Measurements from ENCODE around the gene CSTPP1. TPM values are rescaled to one million over a fixed set of nuclear protein-coding genes. Genes with fewer than 3 reads are reported as not detected.

CSTPP1 gene
- total RNA-seq, 4 donors from 2014 or later, result 4.9 to 33.8 (median 19.5) TPM

DNA sequence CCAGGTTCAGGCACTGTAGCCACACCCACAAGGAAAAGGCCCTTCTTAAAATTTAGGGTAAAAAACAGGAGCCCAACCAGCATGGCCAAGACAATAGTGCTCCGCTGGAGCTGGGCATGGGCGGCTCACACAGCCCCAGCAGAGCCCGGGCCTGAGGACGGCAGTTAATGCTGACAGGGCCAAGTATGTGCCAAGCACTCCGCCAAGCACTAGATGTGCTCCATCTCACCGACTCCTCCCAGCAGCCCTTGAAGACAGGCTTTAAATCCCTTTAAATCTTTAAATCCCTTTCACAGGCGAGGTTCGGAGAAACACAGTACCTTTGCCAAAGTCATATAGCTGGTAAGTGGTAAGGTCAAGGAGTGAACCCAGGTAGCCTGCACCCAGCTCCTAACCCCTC lies 235.3 kb downstream of the CSTPP1 start:
- no peak for DNase-seq
- H3K9me3 ChIP-seq, result no peaks in the 10 kb centered on the region
- H3K27ac ChIP-seq, result no peak overlapping the region
- intact Hi-C loops (cut with DNase I; ENCODE audit: low total_unique reads), result loop anchor here (10.0 kb wide), 1 partner anchor 93 kb away; no protein-coding TSS in a partner anchor
- H3K27me3 ChIP-seq, result no peaks in the 10 kb centered on the region
- no peaks in the 10 kb centered on the region for H3K36me3 ChIP-seq
- no peak for TF ChIP-seq POLR2A (IDR thresholded peaks at IDR 0.05)
- TF ChIP-seq, protein P1, sequence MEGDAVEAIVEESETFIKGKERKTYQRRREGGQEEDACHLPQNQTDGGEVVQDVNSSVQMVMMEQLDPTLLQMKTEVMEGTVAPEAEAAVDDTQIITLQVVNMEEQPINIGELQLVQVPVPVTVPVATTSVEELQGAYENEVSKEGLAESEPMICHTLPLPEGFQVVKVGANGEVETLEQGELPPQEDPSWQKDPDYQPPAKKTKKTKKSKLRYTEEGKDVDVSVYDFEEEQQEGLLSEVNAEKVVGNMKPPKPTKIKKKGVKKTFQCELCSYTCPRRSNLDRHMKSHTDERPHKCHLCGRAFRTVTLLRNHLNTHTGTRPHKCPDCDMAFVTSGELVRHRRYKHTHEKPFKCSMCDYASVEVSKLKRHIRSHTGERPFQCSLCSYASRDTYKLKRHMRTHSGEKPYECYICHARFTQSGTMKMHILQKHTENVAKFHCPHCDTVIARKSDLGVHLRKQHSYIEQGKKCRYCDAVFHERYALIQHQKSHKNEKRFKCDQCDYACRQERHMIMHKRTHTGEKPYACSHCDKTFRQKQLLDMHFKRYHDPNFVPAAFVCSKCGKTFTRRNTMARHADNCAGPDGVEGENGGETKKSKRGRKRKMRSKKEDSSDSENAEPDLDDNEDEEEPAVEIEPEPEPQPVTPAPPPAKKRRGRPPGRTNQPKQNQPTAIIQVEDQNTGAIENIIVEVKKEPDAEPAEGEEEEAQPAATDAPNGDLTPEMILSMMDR (IDR thresholded peaks at IDR 0.05), result no peak
- H3K4me3 ChIP-seq, result no peak overlapping the region
- H3K4me1 ChIP-seq, result peaks cover 0 to 15% of the 10 kb centered on the region in 2 donors

DNA sequence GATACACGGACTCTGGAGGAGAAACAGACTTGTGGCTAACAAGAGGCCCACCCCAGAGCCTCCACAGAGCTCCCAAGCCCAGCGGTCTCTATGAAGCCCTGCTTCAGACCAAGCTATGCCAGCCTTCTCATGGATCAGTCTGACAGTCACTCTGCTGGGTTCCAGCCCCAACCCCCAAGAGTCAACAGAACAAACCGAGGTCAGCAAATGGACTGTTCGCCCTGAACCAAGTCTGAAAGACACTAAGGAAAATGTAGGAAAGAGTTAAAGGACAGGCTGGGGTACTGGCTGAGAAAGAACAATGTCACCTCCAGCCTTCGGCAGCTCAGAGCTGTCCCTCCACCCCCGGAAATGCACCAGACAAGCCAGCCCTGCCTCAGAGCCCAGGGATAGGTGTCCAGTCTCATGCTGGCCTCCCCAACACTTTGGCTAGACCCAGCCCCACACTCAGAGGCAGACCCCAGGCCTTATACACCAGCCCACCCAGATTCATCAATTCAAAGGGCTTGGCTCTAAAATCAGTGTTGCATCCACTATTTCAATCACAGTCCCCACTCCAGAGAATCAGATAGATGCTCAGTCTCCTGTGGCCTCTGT lies 236.3 kb downstream of the CSTPP1 start:
- Histone ChIP-seq H3K36me3 (no peaks in the 10 kb centered on the region), H3K27me3 (no peaks in the 10 kb centered on the region), H3K27ac (no peak overlapping the region), H3K9me3 (no peaks in the 10 kb centered on the region), H3K4me3 (no peak overlapping the region), H3K4me1 (peaks cover 2 to 20% of the 10 kb centered on the region in 2 donors)
- intact Hi-C loops (cut with DNase I; ENCODE audit: low total_unique reads), result loop anchor here (10.0 kb wide), 1 partner anchor 92 kb away; no protein-coding TSS in a partner anchor
- TF ChIP-seq, protein P1 (IDR thresholded peaks at IDR 0.05), result no peak
- no peak for TF ChIP-seq POLR2A (IDR thresholded peaks at IDR 0.05)
- no peak for DNase-seq

DNA sequence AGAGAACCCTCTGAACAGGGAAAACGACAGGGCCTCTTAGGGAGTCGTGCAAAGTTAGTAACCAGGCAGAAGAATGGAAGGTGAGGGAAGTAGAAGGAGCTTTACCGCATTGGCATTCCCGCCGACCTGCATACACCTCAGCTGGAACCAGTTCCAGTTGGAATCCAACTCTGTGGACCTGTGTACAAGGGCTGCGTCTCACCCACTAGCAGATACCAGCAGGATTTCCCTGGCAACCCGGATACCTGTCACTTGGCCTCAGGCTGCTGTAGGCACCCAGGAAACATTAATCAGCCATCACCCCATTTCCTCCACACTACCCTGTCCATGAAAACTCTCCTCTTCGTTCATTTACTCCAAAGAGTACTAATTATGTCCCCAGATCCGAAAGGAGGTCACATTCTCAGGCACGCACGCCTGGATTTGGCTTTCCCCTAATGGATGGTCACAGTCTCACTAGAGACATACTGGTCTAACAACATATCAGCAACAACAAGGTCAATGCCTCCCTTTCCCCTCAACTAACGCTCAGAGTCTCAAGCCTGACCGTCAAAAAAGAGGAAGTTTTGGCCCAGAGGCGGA lies 239.3 kb downstream of the CSTPP1 start:
- H3K4me1 ChIP-seq, result peaks cover 3 to 26% of the 10 kb centered on the region in 2 donors
- no peaks in the 10 kb centered on the region for H3K36me3 ChIP-seq
- H3K27me3 ChIP-seq, result no peaks in the 10 kb centered on the region
- DNase-seq, result no peak
- H3K9me3 ChIP-seq, result no peaks in the 10 kb centered on the region
- peak overlapping the region; percentile 86 to 99 for H3K4me3 ChIP-seq
- no peak for TF ChIP-seq POLR2A (IDR thresholded peaks at IDR 0.05)
- TF ChIP-seq, protein P1 (IDR thresholded peaks at IDR 0.05), result no peak
- peak overlapping the region; percentile 98 to 99 for H3K27ac ChIP-seq
- intact Hi-C loops (cut with DNase I; ENCODE audit: low total_unique reads), result loop anchor here (10.0 kb wide), 1 partner anchor 89 kb away; no protein-coding TSS in a partner anchor

DNA sequence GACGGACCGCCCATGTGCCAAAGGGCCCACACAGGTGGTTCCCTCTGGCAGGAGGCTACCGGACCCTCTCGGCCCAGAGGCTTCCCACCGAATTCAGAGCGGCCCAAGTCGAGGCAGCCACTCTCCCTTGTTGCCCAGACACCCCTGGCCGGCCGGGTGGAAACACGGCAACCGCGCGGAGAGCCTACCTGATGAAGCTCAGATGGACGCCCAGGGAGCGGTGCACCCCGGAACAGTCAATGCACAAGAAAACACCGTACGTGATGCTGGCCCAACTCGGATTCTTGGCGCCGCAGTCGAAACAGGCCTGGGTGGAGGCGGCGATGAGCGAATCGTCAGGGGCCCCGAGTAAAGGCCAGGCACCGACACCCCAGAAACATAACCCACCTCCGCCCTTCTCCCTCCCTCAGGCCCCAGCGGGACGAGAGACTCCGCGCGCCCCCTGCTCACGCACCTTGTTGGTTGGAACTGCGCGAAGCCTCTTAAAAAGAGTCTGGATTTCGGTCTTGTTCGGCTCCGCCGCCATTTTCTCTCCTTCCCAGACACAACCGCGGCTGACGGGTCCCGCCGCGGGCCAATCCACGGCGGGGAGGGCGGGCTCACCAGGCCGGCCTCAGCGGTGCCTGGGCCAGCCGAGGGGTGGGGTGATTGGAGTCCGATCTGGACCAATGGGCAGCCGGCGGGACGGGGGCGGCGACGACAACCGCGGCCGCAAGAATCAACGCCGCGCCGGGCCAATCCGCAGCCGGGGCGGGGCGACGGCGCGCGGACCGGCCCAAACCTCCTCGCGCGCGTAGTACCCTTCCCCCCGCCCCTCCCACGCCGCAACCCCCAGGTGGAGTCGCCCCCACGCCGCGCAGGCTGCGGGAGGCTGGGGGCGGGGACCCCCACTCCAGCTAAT lies 240.0 kb downstream of the CSTPP1 start, which contains the start of gene ARFGAP2:
Gene ARFGAP2, minus strand, starts transcription at position 552 of the 901 bp plus-strand sequence. Its CDS starts 26 bp downstream, at position 526.
- Histone ChIP-seq H3K4me3 (peak within 1 kb of the TSS; percentile 86 to 99), H3K27ac (peak within 1 kb of the TSS; percentile 98 to 99), H3K4me1 (peaks cover 3 to 26% of the 10 kb centered on the region in 2 donors), H3K9me3 (no peaks in the 10 kb centered on the region), H3K36me3 (no peaks in the 10 kb centered on the region), H3K27me3 (no peaks in the 10 kb centered on the region)
- TF ChIP-seq, protein P1 (IDR thresholded peaks at IDR 0.05), result no peak
- peak; percentile 13 to 66 for TF ChIP-seq POLR2A (IDR thresholded peaks at IDR 0.05)
- peak; percentile 95 to 96 for DNase-seq
- intact Hi-C loops (cut with DNase I; ENCODE audit: low total_unique reads), result loop anchor here (10.0 kb wide), 1 partner anchor 88 kb away; no protein-coding TSS in a partner anchor
